HepG2 (cell line): ENCODE measurements around the gene MT1G. TPM values are rescaled to one million over a fixed set of nuclear protein-coding genes. Genes with fewer than 3 reads are reported as not detected.

Experiments used
- ATAC-seq: fragments of 200-7000 bp; cut with Tn5 transposase; 3 replicates; pipeline ENCODE4 v1.9.1; 2020; ENCODE audit warnings: mild to moderate bottlenecking, moderate library complexity
- BruUV-seq: library from RNA; stranded (reverse); fragments of 400-500 nt; replicated peaks from 2 replicates; lab custom pipeline; 2021; lab: Mats Ljungman, UMichigan
- CTCF ChIA-PET: fragments of 300-600 bp; formaldehyde crosslinking; extraction: SDS; loops from one replicate; lab custom pipeline; 2021; ENCODE audit warnings: low total read pairs, inconsistent platforms, low intra/inter-chr PET ratio; lab: Yijun Ruan, JAX
- POLR2A ChIA-PET: fragments of 350-600 bp; sonication (Branson Sonifier 250); formaldehyde crosslinking; loops from one replicate; lab custom pipeline; 2020; ENCODE audit warnings: antibody characterized with exemption, inconsistent platforms; lab: Yijun Ruan, JAX
- DNase-seq: peaks from one replicate; pipeline ENCODE4 v3.0.0-alpha.2; 2015; ENCODE audit warnings: low spot score
- FAIRE-seq: peaks from 3 replicates; lab custom pipeline; 2011; peaks lifted over from hg19 to GRCh38; lab: Jason Lieb, UNC
- H2AFZ ChIP-seq: one replicate; pipeline ENCODE4 v1.6.1; 2011; ENCODE audit warnings: low read length, inconsistent platforms
- H3K27ac ChIP-seq: fragments of 300-600 bp; 3 replicates; pipeline ENCODE4 v1.8.0; 2011; ENCODE audit warnings: mixed run types, mild to moderate bottlenecking, mixed read lengths, low read length, inconsistent platforms; ENCODE audit not compliant: insufficient read depth; ENCODE audit errors: extremely low read length
- H3K27me3 ChIP-seq, 2 experiments: fragments of 200-600 bp in 1 of 2; 2 replicates in 1 of 2; 3 replicates in 1 of 2; pipeline versions ENCODE4 v1.6.0 to v1.8.0; 2011; ENCODE audit warnings: low read length in 2 of 2, mild to moderate bottlenecking in 2 of 2, moderate library complexity in 2 of 2, inconsistent platforms in 1 of 2; ENCODE audit not compliant: insufficient read depth in 2 of 2, control insufficient read depth in 1 of 2
- H3K36me3 ChIP-seq, 2 experiments: fragments of 200-600 bp in 1 of 2; replicated peaks in 1 of 2; 2 replicates in 1 of 2; 3 replicates in 1 of 2; pipeline versions ENCODE4 v1.5.1 to v1.8.0; 2011; ENCODE audit warnings: low read length in 2 of 2, inconsistent platforms in 1 of 2; ENCODE audit not compliant: insufficient read depth in 2 of 2, control insufficient read depth in 1 of 2
- H3K4me1 ChIP-seq: 2 replicates; pipeline ENCODE4 v1.5.1; 2012; ENCODE audit warnings: low read length, inconsistent platforms; ENCODE audit not compliant: insufficient read depth
- H3K4me2 ChIP-seq: 2 replicates; pipeline ENCODE4 v1.6.0; 2011; ENCODE audit warnings: low read depth, low read length, inconsistent platforms
- H3K4me3 ChIP-seq, 3 experiments: fragments of 200-600 bp in 1 of 3; sonication (generic), shearing (Covaris generic) in 1 of 3; replicated peaks in 1 of 3; 2 replicates each; pipeline ENCODE4 v1.5.1; 2011 to 2016; ENCODE audit warnings: low read length in 3 of 3, inconsistent platforms in 2 of 3, low read depth in 2 of 3, mild to moderate bottlenecking in 2 of 3, control low read depth in 1 of 3, mixed read lengths in 1 of 3; ENCODE audit not compliant: insufficient read depth in 1 of 3
- H3K79me2 ChIP-seq: one replicate; pipeline ENCODE4 v1.6.1; 2011; ENCODE audit warnings: low read length, inconsistent platforms; ENCODE audit not compliant: insufficient read depth
- H3K9ac ChIP-seq: 2 replicates; pipeline ENCODE4 v1.6.0; 2011; ENCODE audit warnings: mild to moderate bottlenecking, low read depth, low read length, inconsistent platforms; ENCODE audit not compliant: insufficient read depth
- H3K9me3 ChIP-seq: 2 replicates; pipeline ENCODE4 v1.5.1; 2012; ENCODE audit warnings: mild to moderate bottlenecking, low read length
- H4K20me1 ChIP-seq: 2 replicates; pipeline ENCODE4 v1.6.0; 2011; ENCODE audit warnings: inconsistent platforms, mild to moderate bottlenecking, low read length, moderate library complexity; ENCODE audit not compliant: insufficient read depth
- AKNA ChIP-seq: sonication (generic); formaldehyde crosslinking; IDR thresholded peaks from 2 replicates; pipeline ENCODE4 v1.4.0; 2020; ENCODE audit warnings: missing genetic modification reagents, borderline replicate concordance
- CSRNP1 ChIP-seq: sonication (generic); formaldehyde crosslinking; IDR thresholded peaks from 2 replicates; pipeline ENCODE4 v1.8.1; 2023; ENCODE audit warnings: mild to moderate bottlenecking, missing genetic modification reagents
- FOXM1 ChIP-seq: sonication (generic); formaldehyde crosslinking; IDR thresholded peaks from 2 replicates; pipeline ENCODE4 v1.5.0; 2020; ENCODE audit warnings: missing genetic modification reagents
- GPBP1L1 ChIP-seq: sonication (generic); formaldehyde crosslinking; IDR thresholded peaks from 2 replicates; pipeline ENCODE4 v1.5.0; 2020; ENCODE audit warnings: mild to moderate bottlenecking, missing genetic modification reagents
- KLF9 ChIP-seq: IDR thresholded peaks from 2 replicates; pipeline ENCODE4 v1.6.1; 2016; ENCODE audit warnings: low read depth
- MBD4 ChIP-seq: IDR thresholded peaks from 2 replicates; pipeline ENCODE4 v1.6.1; 2012; ENCODE audit warnings: low read length, inconsistent platforms, borderline replicate concordance
- MLX ChIP-seq: IDR thresholded peaks from 2 replicates; pipeline ENCODE4 v1.6.1; 2016
- PRMT3 ChIP-seq: sonication (generic); formaldehyde crosslinking; IDR thresholded peaks from 2 replicates; pipeline ENCODE4 v1.8.1; 2022; ENCODE audit warnings: low read depth, mild to moderate bottlenecking, moderate library complexity, missing genetic modification reagents, borderline replicate concordance
- RBM22 ChIP-seq: fragments of 200-400 bp; formaldehyde crosslinking; optimal IDR thresholded peaks from 2 replicates; pipeline ENCODE3; 2017; ENCODE audit warnings: mild to moderate bottlenecking, low read length, moderate library complexity
- RXRB ChIP-seq: IDR thresholded peaks from 2 replicates; pipeline ENCODE4 v1.6.1; 2016; ENCODE audit warnings: borderline replicate concordance, missing genetic modification reagents, missing compliant biosample characterization
- ZBTB37 ChIP-seq: sonication (generic); formaldehyde crosslinking; IDR thresholded peaks from 2 replicates; pipeline ENCODE4 v1.4.0; 2020; ENCODE audit warnings: mild to moderate bottlenecking, missing genetic modification reagents
- ZNF280B ChIP-seq: sonication (generic); formaldehyde crosslinking; IDR thresholded peaks from 2 replicates; pipeline ENCODE4 v1.5.0; 2020; ENCODE audit warnings: missing genetic modification reagents, mild to moderate bottlenecking, borderline replicate concordance
- WGBS: methylation state at CpG from one replicate; pipeline ENCODE4 v1.1.6; 2017; ENCODE audit warnings: low lambda C conversion rate; 5-methylcytosine and 5-hydroxymethylcytosine counted together
- in situ Hi-C: cut with HindIII; loops from 2 replicates; pipeline ENCODE4 v1.10.0; 2017; ENCODE audit warnings: low pct_unique_long_range_greater_than_20kb; ENCODE audit not compliant: extremely low pct_ligation_motif_present
- intact Hi-C: fragments of 100-400 bp; cut with micrococcal nuclease; formaldehyde crosslinking; loops from one replicate; pipeline ENCODE4 v1.10.0; 2022; ENCODE audit not compliant: unreplicated experiment
- polyA plus RNA-seq, 8 experiments: library from polyadenylated mRNA; depleted of rRNA in 3 of 8; stranded (reverse) in 7 of 8; unstranded in 1 of 8; fragments of >200 nt; fragmentation: Illumina TruSeq in 4 of 8; extraction: Trizol in 4 of 8; gene quantifications; 2 replicates each; pipeline versions ENCODE4 v1.2.1 to v1.2.3, GENCODE V29; 2011 to 2016; ENCODE audit warnings: low read depth in 4 of 8, missing spikeins in 1 of 8, mixed read lengths in 1 of 8; ENCODE audit not compliant: insufficient read depth in 1 of 8
- total RNA-seq, 5 experiments: library from RNA; depleted of rRNA; stranded (reverse); fragments of >200 nt; fragmentation: Illumina TruSeq; extraction: Trizol; gene quantifications; 2 replicates each; pipeline ENCODE4 v1.2.3, GENCODE V29; 2016; ENCODE audit warnings: low read depth in 1 of 5

Gene MT1G
- total and polyA plus RNA-seq, 2 of the 13 experiments (the other 11 are each of a cell fraction or from before 2014, with no cell fraction given): 3.6 to 377 TPM

GRCh38 chr16:56639045-56639444 is 28.8 kb downstream of the MT1G start:
- no TSS peak for BruUV-seq
- Histone ChIP-seq H3K36me3 (no peaks in the 10 kb centered on the region), H3K27me3 (peaks cover 7 to 66% of the 10 kb centered on the region in 2 experiments; a peak in 4 of 5 replicates), H3K9ac (no peak overlapping the region), H3K79me2 (no peaks in the 10 kb centered on the region), H3K27ac (no peak overlapping the region), H2AFZ (no peak overlapping the region), H4K20me1 (no peaks in the 10 kb centered on the region), H3K4me1 (peaks cover 44% of the 10 kb centered on the region), H3K4me3 (peak overlapping the region in 1 of 3 experiments; percentile 44; a peak in 1 of 6 replicates), H3K4me2 (peak overlapping the region; percentile 66; the same call in 1 of the 2 replicates), H3K9me3 (no peaks in the 10 kb centered on the region)
- no peak for DNase-seq
- 0% methylated on average over 1 of the region's 1 CpG for WGBS
- ChIA-PET CTCF (no interaction called here), POLR2A (interaction anchor here (1.4 kb wide), 1 partner anchor 43 kb away, joined by 3 read pairs; the partner anchor contains the start of gene MT1X)
- in situ Hi-C loops: no loop called here
- ATAC-seq: no peak
- intact Hi-C loops: no loop called here
- no peak for FAIRE-seq
- no peak for TF ChIP-seq MBD4
- TF ChIP-seq RBM22: no peak
- no peak for TF ChIP-seq PRMT3 (CRISPR knock-in tag)
- TF ChIP-seq RXRB (CRISPR knock-in tag): no peak
- TF ChIP-seq ZBTB37 (CRISPR knock-in tag): no peak
- TF ChIP-seq CSRNP1 (CRISPR knock-in tag): no peak
- no peak for TF ChIP-seq ZNF280B
- no peak for TF ChIP-seq AKNA
- TF ChIP-seq GPBP1L1: no peak
- TF ChIP-seq MLX (CRISPR knock-in tag): no peak
- TF ChIP-seq KLF9 (CRISPR knock-in tag): no peak
- TF ChIP-seq FOXM1 (CRISPR knock-in tag): no peak
